NK-92 (cell line): Measurements from ENCODE around the gene FRMD3.

Source experiments
- DNase-seq: peaks from one replicate; lab custom pipeline; 2025; ENCODE audit not compliant: unreplicated experiment; lab: John Stamatoyannopoulos, UW

FRMD3 gene

GRCh38 chr9:83242066-83242465 is 296.1 kb downstream of the FRMD3 start:
- DNase-seq = no peak

- no peak for DNase-seq
These were observed 297.5 kb downstream of the FRMD3 start for GRCh38 chr9:83240671-83241070.

GRCh38 chr9:83239747-83240146 is 298.5 kb downstream of the FRMD3 start:
- DNase-seq = no peak

GRCh38 chr9:83238871-83239640 is 299.1 kb downstream of the FRMD3 start:
- no peak for DNase-seq

GRCh38 chr9:83236029-83236696 is 302.0 kb downstream of the FRMD3 start:
- no peak for DNase-seq

- DNase-seq = no peak
These were observed 302.7 kb downstream of the FRMD3 start for GRCh38 chr9:83235526-83235925.

- no peak for DNase-seq
These were observed 303.7 kb downstream of the FRMD3 start for GRCh38 chr9:83234541-83234940.

GRCh38 chr9:83233647-83234046 is 304.6 kb downstream of the FRMD3 start:
- DNase-seq = no peak

GRCh38 chr9:83231039-83231438 is 307.2 kb downstream of the FRMD3 start:
- no peak for DNase-seq

- no peak for DNase-seq
These were observed 317.5 kb downstream of the FRMD3 start for GRCh38 chr9:83220730-83221129.

GRCh38 chr9:83219924-83220438 is 318.2 kb downstream of the FRMD3 start:
- no peak for DNase-seq

- DNase-seq = no peak
These were observed 318.9 kb downstream of the FRMD3 start for GRCh38 chr9:83219154-83219923.

- no peak for DNase-seq
These were observed 319.6 kb downstream of the FRMD3 start for GRCh38 chr9:83218411-83219090.

GRCh38 chr9:83209188-83209731 is 328.9 kb downstream of the FRMD3 start:
- DNase-seq = no peak

GRCh38 chr9:83208065-83208850 is 329.9 kb downstream of the FRMD3 start:
- no peak for DNase-seq

- no peak for DNase-seq
These were observed 334.2 kb downstream of the FRMD3 start for GRCh38 chr9:83204047-83204446.

GRCh38 chr9:83200531-83200930 is 337.7 kb downstream of the FRMD3 start:
- DNase-seq = no peak

GRCh38 chr9:83199832-83200231 is 338.4 kb downstream of the FRMD3 start:
- DNase-seq = no peak

- no peak for DNase-seq
These were observed 339.0 kb downstream of the FRMD3 start for GRCh38 chr9:83199240-83199639.

- no peak for DNase-seq
These were observed 339.8 kb downstream of the FRMD3 start for GRCh38 chr9:83198371-83198770.
